ENCODE data around the gene ABCA2. TPM values are rescaled to one million over a fixed set of nuclear protein-coding genes. Genes with fewer than 3 reads are reported as not detected.

The ABCA2 gene
- total RNA-seq, 1 donor from 2014 or later, result 22.1 TPM

Other genes with a start within 250 kb of the ABCA2 start
- 45.2 and 56.1 TPM in 2 replicates for gene TMEM141, start 236.9 kb downstream of the ABCA2 start, total RNA-seq
- gene CCDC183, start 231.9 kb downstream of the ABCA2 start, total RNA-seq, result 0.15 and 0.33 TPM in 2 replicates
- gene RABL6, start 220.3 kb downstream of the ABCA2 start, total RNA-seq, result 56.0 and 64.8 TPM in 2 replicates
- 1.6 and 2.2 TPM in 2 replicates for gene AJM1, start 185.8 kb downstream of the ABCA2 start, total RNA-seq
- 79.6 and 134 TPM in 2 replicates for gene PHPT1, start 178.8 kb downstream of the ABCA2 start, total RNA-seq
- gene MAMDC4, start 175.9 kb downstream of the ABCA2 start, total RNA-seq, result 1.3 and 5.5 TPM in 2 replicates
- 219 and 273 TPM in 2 replicates for gene EDF1, start 161.9 kb downstream of the ABCA2 start, total RNA-seq
- 11.8 and 14.6 TPM in 2 replicates for gene TRAF2, start 141.7 kb downstream of the ABCA2 start, total RNA-seq
- gene FBXW5, start 83.5 kb downstream of the ABCA2 start, total RNA-seq, result 143 and 239 TPM in 2 replicates
- not detected in 2 replicates for gene C8G, start 83.0 kb downstream of the ABCA2 start, total RNA-seq
- not detected in 2 replicates for gene LCN12, start 76.0 kb downstream of the ABCA2 start, total RNA-seq
- 2.8 and 36.7 TPM in 2 replicates for gene PTGDS, start 50.7 kb downstream of the ABCA2 start, total RNA-seq
- 0.58 and 3.1 TPM in 2 replicates for gene LCNL1, start 45.2 kb downstream of the ABCA2 start, total RNA-seq
- gene PAXX, start 35.8 kb downstream of the ABCA2 start, total RNA-seq, result 16.1 and 16.2 TPM in 2 replicates
- 1.6 and 5.8 TPM in 2 replicates for gene CLIC3, start 31.7 kb downstream of the ABCA2 start, total RNA-seq
- not detected in 2 replicates for gene FUT7, start 3.9 kb upstream of the ABCA2 start, total RNA-seq
- gene NPDC1, start 17.9 kb upstream of the ABCA2 start, total RNA-seq, result 22.1 and 36.9 TPM in 2 replicates
- not detected in 2 replicates for gene ENTPD2, start 25.8 kb upstream of the ABCA2 start, total RNA-seq
- 1.5 and 8.0 TPM in 2 replicates for gene SAPCD2, start 42.3 kb upstream of the ABCA2 start, total RNA-seq
- gene UAP1L1, start 49.3 kb upstream of the ABCA2 start, total RNA-seq, result 31.3 and 34.7 TPM in 2 replicates
- gene MAN1B1, start 58.7 kb upstream of the ABCA2 start, total RNA-seq, result 91.3 and 113 TPM in 2 replicates
- gene DPP7, start 86.5 kb upstream of the ABCA2 start, total RNA-seq, result 89.9 and 123 TPM in 2 replicates
- gene GRIN1, start 110.9 kb upstream of the ABCA2 start, total RNA-seq, result 0.15 and 0.33 TPM in 2 replicates
- gene LRRC26, start 141.8 kb upstream of the ABCA2 start, total RNA-seq, result not detected in 2 replicates
- gene TMEM210, start 143.8 kb upstream of the ABCA2 start, total RNA-seq, result not detected in 2 replicates
- 28.0 and 31.0 TPM in 2 replicates for gene ANAPC2, start 160.3 kb upstream of the ABCA2 start, total RNA-seq
- gene SSNA1, start 160.4 kb upstream of the ABCA2 start, total RNA-seq, result 55.1 and 92.1 TPM in 2 replicates
- 7.7 and 11.6 TPM in 2 replicates for gene TPRN, start 172.5 kb upstream of the ABCA2 start, total RNA-seq
- gene TMEM203, start 177.4 kb upstream of the ABCA2 start, total RNA-seq, result 41.5 and 48.8 TPM in 2 replicates
- gene NDOR1, start 177.5 kb upstream of the ABCA2 start, total RNA-seq, result 5.1 and 6.8 TPM in 2 replicates
- gene RNF208, start 194.0 kb upstream of the ABCA2 start, total RNA-seq, result 0.15 and 0.50 TPM in 2 replicates
- gene CYSRT1, start 196.9 kb upstream of the ABCA2 start, total RNA-seq, result 0.44 and 1.7 TPM in 2 replicates
- 0.17 TPM in 1 of 2 replicates, not detected in the other for gene RNF224, start 199.3 kb upstream of the ABCA2 start, total RNA-seq
- gene SLC34A3, start 202.7 kb upstream of the ABCA2 start, total RNA-seq, result under 0.01 TPM in 1 of 2 replicates, not detected in the other
- gene TUBB4B, start 213.1 kb upstream of the ABCA2 start, total RNA-seq, result 205 and 421 TPM in 2 replicates
- gene STPG3, start 223.0 kb upstream of the ABCA2 start, total RNA-seq, result 0.66 TPM in 1 of 2 replicates, not detected in the other
- 53.4 and 63.5 TPM in 2 replicates for gene NELFB, start 227.1 kb upstream of the ABCA2 start, total RNA-seq
- gene TOR4A, start 249.5 kb upstream of the ABCA2 start, total RNA-seq, result 25.5 and 28.9 TPM in 2 replicates